Astrocyte of the spinal cord (primary cell): ENCODE measurements around the gene ATP2A3.

Source experiments
- DNase-seq: peaks from one replicate; pipeline ENCODE4 v3.0.0; 2011; ENCODE audit warnings: low read depth, low spot score
- H3K4me3 ChIP-seq: 2 replicates; pipeline ENCODE4 v1.5.1; 2011; ENCODE audit warnings: low read depth, mild to moderate bottlenecking, low read length, moderate library complexity
- in situ Hi-C: cut with HindIII; loops from 2 replicates; pipeline ENCODE4 v1.10.0; 2017; ENCODE audit warnings: low sequenced_read_pairs
- TF ChIP-seq, protein P1 (sequence below): IDR thresholded peaks from 2 replicates; pipeline ENCODE4 v1.5.1; 2012; ENCODE audit warnings: low read depth, mild to moderate bottlenecking, low read length, inconsistent platforms

ATP2A3 gene

DNA sequence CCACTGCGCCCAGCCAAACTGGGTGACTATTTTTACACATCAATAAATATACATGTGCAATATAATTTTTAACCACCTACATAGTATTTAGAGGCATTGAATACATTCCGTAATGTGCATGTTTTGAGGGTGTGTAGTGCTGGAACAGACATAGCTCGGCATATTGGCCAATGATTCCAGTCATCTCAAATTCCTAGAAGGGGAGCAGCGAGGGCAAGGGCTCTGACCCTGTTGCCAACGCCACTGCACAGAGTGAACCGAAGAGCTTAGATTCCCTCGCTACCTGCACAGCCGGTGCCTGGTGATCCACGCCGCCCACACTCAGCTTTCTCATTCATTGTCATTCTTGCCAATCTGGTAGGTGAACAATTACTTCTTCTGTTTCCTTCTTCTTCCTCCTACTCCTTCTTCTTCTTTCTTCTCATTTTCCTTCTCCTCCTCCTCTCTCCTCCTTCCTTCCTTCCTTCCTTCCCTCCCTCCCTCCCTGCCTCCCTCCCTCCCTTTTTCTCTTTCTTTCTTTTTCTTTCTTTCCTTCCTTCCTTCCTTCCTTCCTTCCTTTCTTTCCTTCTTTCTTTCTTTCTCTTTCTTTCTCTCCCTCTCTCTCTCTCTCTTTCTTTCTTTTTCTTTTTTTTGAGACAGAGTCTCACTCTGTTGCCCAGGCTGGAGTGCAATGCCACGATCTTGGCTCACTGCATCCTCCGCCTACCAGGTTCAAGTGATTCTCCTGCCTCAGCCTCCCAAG is 26.3 kb upstream of the ATP2A3 start:
- in situ Hi-C loops = no loop called here
- DNase-seq = no peak
- TF ChIP-seq, protein P1, sequence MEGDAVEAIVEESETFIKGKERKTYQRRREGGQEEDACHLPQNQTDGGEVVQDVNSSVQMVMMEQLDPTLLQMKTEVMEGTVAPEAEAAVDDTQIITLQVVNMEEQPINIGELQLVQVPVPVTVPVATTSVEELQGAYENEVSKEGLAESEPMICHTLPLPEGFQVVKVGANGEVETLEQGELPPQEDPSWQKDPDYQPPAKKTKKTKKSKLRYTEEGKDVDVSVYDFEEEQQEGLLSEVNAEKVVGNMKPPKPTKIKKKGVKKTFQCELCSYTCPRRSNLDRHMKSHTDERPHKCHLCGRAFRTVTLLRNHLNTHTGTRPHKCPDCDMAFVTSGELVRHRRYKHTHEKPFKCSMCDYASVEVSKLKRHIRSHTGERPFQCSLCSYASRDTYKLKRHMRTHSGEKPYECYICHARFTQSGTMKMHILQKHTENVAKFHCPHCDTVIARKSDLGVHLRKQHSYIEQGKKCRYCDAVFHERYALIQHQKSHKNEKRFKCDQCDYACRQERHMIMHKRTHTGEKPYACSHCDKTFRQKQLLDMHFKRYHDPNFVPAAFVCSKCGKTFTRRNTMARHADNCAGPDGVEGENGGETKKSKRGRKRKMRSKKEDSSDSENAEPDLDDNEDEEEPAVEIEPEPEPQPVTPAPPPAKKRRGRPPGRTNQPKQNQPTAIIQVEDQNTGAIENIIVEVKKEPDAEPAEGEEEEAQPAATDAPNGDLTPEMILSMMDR = no peak
- H3K4me3 ChIP-seq = no peak overlapping the region

GRCh38 chr17:3989041-3989886 is 25.0 kb upstream of the ATP2A3 start:
- in situ Hi-C loops = no loop called here
- TF ChIP-seq, protein P1 = no peak
- H3K4me3 ChIP-seq = no peak overlapping the region
- DNase-seq = no peak

DNA sequence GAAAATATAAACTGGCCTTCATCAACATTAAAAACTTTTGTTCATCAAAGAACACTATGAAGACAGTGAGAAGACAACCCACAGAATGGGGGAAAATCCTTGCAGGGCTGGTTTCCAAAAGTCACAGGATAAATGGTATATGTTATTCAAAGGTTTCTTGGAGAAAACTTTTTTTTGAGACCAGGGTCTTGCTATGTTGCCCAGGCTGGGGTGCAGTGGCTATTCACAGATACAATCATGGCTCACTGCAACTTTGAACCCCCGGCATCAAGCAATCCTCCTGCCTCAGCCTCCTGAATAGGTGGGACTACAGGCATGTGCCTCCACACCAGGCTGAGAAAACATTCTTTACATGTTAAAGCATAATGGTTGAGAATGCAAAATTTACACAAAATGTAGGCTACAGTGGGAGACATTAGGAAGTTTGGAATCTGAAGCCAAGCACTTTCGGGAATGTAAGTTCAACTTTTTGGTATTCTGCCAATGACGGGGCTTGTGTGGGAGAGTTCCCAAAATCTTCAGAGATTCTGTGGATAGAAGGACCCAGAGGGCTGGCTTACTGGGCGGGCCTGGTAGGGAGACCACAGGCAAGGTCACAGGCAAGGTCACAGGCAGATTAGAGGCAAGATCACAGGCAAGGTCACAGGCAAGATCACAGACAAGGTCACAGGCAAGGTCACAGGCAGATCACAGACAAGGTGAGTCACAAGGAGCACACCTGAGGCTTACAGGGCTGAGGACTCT is 24.2 kb upstream of the ATP2A3 start:
- in situ Hi-C loops = no loop called here
- TF ChIP-seq, protein P1 = no peak
- H3K4me3 ChIP-seq = no peak overlapping the region
- DNase-seq = no peak

- in situ Hi-C loops = no loop called here
- DNase-seq = no peak
- no peak overlapping the region for H3K4me3 ChIP-seq
- TF ChIP-seq, protein P1 = no peak
Observed at GRCh38 chr17:3986939-3987335, 22.7 kb upstream of the ATP2A3 start.

DNA sequence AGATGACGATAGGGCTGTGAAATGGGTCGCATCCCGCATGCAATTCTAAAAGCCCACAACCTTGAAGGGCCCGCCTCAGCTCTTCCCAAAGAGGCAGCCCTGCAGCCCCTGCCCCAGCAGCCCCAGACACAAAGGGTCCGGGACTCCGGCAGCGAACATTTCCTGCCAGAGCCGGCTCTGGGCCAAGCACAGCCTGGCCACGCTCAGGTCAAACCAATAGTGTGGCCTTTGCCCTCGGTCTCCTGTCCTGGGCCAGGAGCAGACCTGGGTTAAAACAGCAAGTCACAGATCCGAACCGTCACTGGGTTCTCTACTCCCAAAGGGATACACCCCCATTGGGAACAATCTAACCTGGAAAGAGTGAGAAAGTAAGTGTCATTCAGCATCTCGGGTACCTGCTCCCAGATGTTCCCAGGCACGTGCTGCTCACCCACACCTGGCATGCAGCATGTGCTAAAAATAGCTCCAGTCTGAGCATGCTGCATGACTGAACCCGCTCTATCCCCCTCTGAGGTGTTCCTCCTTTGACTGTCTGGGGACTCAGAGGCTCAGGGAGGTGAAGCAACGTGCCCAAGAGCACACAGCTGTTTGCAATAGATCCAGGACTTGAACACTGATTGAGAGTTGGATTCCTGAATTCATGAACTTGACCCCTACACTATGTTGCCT is 22.2 kb upstream of the ATP2A3 start:
- no peak for DNase-seq
- no peak overlapping the region for H3K4me3 ChIP-seq
- TF ChIP-seq, protein P1 = no peak
- in situ Hi-C loops = no loop called here

DNA sequence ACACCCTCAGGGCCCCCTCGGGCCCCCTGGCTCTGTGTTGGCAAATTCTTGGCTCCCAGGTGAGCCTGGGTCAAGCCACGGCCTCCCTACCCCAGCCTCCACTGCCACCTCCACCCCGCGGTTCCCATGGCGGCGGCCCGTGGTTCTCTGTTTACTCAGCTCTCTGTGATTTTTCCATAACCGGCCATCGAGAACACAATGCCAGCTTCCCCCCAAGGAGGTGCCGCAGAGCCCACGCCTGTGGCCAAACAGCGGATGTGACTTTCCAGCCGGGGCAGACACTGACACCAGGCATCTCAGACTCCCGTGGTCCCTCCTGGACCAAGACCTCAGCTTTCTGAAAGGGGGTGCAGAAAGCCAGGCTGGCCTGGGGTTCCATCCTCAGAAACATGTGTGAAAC is 21.6 kb upstream of the ATP2A3 start:
- TF ChIP-seq, protein P1 = no peak
- no peak for DNase-seq
- in situ Hi-C loops = no loop called here
- H3K4me3 ChIP-seq = no peak overlapping the region
